HG03103 (cell line): ENCODE data around the gene EFCAB6.

Experiments used
- ATAC-seq: cut with Tn5 transposase; IDR thresholded peaks from one replicate; pipeline ENCODE4 v1.9.1; 2021; ENCODE audit warnings: low read depth; ENCODE audit not compliant: unreplicated experiment

Gene EFCAB6

GRCh38 chr22:43537019-43537585, 275.0 kb downstream of the EFCAB6 start:
- ATAC-seq, result no peak

GRCh38 chr22:43535741-43536140, 276.4 kb downstream of the EFCAB6 start:
- no peak for ATAC-seq

- ATAC-seq, result no peak
Observed at GRCh38 chr22:43535336-43535735, 276.8 kb downstream of the EFCAB6 start.

GRCh38 chr22:43534916-43535315, 277.2 kb downstream of the EFCAB6 start:
- no peak for ATAC-seq

DNA sequence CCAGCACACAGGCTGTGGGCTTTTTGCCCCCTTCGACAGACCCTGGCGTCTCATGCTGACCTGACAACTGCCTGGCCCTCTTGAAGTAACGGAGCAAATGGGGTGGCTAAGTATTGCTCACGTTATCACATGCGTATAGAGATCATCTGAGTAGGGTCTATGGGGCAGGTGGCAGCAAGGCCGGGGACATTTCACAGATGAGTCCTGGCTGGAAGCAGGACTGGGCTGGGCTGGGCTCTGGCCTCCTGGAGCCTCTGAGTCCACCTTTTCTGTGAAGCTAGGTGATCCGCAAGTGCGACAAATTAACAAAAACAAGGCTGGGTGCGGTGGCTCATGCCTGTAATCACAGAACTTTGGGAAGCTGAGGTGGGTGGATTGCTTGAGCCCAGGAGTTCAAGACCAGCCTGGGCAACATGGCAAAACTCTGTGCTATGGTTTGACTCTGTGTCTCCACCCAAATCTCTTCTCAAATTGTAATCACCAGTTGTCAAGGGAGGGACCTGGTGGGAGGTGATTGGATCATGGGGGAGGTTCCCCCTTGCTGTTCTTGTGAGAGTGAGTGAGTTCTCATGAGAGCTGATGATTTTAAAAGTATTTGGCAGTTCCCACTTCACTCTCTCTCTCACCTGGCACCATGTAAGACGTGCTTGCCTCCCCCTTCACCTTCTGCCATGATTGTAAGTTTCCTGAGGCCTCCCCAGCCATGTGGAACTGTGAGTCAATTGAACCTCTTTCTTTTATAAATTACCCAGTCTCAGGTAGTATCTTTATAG, 278.3 kb downstream of the EFCAB6 start:
- ATAC-seq, result no peak

- ATAC-seq, result no peak
Observed at GRCh38 chr22:43533156-43533530, 279.0 kb downstream of the EFCAB6 start.

DNA sequence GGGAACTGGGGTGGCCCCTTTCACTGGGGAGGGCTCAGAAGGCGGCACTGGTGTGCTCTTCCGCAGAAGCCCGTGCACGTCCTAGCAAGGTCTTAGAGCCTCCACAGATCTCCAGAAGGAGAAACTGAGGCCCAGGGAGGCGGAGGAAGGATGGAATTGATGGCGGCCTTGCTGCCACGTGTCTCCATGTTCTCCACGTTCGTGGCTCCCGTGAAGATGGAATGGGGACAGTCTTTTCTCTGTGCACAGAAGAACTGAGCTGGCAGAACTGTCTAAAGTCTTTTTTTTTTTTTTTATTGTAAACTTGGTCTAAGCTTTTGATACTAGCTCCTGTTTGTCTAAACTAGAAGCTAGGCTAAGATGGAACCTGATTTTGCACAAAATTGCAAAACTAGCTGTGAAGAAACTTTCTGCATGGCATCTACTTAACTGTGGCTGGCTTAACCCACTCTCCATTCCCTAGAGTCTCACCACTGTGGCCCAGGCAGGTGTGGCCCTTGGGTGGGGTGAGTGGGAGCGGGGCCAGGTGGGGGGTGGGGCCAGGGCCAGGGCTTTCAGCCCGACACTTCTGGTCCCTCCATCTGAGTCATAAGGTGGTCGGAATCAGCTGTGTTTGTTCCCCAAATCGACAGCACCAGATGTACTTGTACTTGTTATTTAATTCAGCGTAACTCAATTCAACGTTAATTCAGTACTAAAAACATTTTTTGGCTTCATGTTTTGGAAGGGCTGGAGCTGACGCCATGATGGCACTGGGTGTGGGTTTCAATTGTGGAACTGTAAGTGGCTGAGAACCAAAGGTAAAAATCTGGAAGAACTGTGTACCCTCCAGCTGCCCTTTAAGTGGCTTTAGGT, 279.6 kb downstream of the EFCAB6 start:
- ATAC-seq, result no peak

DNA sequence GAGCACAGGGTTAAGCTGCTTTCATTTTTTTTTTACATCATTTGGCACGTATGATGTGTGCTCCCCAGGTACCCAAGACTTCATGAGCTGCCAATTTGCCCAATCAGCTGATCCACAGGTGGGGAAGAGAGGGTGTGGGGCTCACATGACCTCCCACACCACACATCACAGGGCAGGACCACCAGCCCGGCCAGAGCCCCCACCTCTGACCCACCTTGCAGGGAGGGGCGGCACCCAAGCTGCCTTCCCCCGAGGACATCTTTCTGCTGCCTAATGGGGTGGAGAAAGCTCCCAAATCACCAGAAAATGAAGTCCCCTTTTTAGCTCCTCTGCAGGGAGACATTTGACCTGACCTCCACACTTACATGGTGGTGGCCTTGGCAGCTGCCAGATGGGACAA, 280.5 kb downstream of the EFCAB6 start:
- no peak for ATAC-seq

DNA sequence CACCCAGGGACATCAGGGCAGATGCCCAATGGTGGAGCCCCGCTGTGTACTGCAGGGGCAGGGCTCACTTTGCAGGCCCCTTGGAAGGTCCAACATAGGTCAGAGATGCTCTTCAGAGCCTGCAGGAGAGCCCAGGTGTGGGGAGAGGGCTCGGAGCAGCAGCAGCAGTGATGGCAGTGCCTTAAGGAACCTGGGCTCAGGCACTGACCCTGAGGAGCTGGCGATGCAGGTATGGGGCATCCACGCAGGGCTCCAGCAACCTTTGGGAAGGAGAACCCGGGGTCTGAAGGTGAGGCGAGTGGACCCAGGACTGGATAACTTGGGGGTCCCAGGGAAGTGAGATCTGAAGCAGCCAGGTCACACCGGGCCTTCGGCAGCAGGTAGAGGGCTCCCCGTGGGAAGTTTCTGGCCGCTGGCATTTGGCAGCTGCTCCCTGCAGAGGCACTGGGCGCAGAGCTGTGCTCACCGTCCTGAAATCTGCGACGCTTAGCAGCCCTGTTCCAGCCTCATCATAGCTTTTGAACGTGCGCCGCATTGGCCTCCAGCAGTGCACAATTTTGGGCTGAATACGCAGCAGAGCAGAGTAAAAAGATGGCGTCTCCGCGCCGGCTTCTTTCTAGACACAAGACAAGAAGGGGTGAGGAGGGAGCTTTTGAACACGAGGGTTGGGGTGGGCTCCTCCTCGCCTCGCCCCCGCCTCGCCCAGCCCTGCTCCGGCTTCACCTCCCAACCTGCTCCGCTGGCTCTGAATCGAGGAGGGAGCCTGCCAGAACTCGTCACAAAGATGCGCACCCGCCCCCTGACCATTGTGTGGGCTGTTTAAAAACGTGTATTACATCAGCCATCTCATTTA, 281.5 kb downstream of the EFCAB6 start:
- no peak for ATAC-seq

DNA sequence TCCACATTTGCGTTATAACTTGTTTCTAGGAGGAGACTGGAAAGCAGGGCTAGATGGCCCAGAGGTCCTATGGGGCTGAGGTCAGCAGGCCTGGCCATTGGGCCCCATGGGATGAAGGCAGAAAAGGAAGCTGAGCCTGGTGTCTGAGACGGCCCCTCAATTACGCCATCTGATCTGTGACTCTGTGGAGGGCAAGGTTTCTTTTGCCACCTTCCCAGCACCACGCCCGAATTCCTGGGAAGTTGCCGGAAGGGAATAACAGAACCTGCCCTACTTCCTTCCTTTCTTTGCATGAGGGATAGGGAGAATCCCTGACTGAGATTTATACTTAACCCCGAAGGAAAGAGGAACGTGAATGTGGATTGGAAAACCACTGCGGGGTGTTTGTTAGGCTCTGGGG, 282.2 kb downstream of the EFCAB6 start:
- ATAC-seq, result no peak

DNA sequence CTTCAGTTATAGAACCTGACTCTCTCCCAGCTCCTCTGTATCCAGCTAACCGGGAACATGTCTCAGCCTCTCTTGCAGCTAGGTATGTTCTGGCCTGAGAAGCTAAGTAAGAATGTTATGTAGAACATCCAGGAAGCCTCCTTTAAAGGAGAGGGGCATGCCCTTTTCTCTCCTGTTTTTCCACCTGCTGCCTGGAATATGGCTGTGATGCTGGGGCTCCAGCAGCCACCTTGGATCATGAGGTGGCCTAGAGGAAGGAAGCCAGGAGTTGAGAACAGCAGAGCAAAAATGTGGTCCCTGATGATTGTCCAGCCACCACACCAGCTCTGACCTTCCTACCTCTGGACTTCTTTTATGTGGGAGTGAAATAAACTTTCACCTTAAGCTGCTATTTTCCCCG, 282.6 kb downstream of the EFCAB6 start:
- ATAC-seq, result no peak

DNA sequence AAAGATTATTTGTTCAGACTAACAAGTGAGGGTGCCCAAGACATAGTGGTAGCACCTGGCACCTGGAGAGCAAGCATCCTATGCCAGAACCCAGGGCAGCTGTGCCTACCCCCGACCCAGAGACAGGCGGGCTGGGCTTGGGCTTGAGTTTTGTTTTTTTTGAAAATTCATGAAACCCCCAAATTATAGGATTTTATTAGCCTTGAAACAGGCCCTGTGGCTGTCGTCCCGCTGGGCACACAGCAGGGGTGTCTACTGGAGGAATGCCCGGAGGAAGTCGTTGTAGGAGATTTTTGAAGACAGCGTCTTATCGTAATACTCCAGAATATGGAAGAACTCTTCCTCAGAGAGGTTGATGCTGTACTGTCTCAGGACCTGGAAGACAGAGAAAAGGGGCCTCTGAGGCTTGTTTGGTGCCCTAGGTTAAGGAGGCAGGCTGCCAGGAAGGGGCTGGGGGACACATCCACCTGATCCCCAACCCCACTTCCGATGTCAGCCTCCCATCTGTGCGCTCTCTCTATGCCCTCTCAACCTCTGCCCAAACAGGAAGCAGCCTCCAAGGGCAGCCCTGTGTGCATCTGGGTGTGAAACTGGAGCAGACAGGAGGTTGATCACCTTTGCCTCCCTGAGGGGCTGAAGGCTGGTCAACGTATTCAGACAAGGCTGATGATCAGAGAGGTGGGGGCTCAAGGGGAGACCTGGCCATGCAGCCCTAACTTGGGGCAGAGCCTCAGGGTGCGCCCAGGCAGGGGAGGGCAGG, 283.3 kb downstream of the EFCAB6 start:
- ATAC-seq, result no peak

- ATAC-seq, result no peak
Observed at GRCh38 chr22:43526946-43527345, 285.2 kb downstream of the EFCAB6 start.

DNA sequence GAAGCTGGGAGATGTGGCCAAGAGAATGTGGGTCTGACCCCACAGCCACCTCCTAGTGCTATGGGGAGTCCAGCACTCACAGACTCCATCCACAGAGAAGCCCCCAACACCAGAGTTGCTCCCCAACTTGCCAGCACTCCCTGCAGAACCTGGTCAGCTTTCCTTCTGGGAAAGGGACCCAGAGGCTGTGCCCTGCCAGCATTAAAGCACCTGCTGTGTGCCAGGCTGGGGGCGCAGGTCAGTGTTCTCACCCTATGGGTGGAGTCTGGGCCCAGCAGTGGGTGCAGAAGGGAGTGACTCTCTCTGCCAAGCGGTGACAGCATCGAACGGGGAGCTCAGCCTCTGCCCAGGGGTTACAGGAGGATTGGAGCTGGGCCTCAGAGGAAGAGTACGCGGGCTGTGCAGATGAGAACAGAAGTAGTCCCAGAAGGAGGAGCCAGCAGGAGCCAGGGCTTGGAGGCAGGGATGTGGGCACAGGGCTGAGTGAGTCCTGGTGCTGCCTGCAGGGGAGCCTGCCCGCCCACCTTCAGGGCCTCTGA, 285.9 kb downstream of the EFCAB6 start:
- ATAC-seq, result no peak

DNA sequence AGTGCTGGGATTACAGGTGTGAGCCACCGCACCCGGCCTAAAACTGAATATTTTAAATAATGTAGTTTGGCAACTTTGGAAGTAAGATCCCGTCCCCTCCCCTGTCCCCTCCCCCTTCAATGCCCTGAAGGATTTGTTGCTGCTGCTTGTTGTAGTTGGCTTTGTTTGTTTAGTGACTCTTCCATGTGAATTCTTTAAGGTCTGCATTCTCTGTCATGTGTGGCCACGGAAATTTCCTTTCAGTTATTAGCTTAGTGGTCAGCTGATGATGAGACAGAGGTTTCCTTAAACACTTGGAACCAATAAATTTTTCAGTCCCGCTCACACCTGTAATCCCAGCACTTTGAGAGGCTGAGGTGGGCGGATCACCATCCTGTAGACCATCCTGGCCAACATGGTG, 290.4 kb downstream of the EFCAB6 start:
- no peak for ATAC-seq

DNA sequence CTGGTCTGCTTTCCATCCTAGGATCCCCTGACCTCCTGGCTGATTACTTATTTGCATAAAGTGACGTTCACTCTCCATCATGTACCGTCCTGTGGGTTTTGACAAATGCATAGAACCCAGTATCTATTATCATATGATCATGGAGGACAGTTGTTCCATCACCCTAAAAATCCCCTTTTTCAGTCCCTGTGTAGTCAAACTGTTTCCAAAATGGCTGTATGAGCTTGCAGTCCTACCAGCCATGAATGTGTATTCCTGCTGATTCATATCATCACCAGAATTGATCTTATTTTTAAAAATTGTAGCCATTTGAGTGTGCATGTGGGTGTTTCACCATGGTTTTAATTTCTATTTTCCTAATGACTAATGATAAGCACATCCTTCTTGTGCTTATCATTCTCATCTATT, 291.5 kb downstream of the EFCAB6 start:
- no peak for ATAC-seq

GRCh38 chr22:43516996-43517635, 295.0 kb downstream of the EFCAB6 start:
- ATAC-seq, result no peak

DNA sequence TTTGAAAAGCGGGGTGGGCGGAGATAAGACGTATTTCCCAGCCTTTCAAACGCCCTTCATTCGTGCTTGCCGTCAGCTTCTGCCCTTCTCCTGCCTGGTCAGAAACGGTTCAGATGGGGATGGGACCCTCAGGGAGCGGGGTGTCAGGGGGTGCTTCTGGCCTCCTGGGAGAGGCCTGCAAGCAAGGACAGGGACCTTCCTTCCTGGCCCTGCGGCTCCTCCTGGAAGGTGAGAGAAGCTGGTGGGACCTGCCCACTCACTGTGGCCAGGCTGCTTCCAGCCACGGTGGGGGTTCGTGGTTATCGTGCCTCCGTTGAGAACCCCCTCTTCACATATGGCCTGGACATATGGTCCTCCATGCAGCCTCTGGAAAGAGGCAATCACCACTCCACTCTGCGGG, 295.7 kb downstream of the EFCAB6 start:
- ATAC-seq, result no peak

DNA sequence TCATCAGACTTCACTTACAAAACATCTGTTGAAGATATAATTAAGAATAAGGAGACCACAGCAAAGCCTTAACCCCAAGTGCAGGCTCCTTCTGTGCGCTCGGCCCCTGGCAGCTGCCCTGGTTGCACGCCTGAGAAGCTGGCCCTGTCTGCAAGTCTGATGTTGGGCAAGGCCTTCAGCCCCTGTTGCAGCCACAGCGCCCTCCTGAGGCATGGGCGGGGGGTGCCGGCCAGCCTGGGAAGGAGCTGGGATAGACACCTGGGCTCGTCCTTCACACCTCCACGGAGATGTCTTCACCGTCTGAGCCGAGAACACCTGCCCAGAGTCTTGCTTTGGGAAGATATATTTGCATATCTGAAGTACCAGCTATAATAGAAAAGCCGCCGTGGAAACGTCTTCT, 296.2 kb downstream of the EFCAB6 start:
- no peak for ATAC-seq
